HepG2 (cell line): ENCODE results near the gene TUT7. TPM values are rescaled to one million over a fixed set of nuclear protein-coding genes. Genes with fewer than 3 reads are reported as not detected.

Experiments
- BRD4 ChIP-seq: sonication (generic); formaldehyde crosslinking; IDR thresholded peaks from 2 replicates; pipeline ENCODE4 v1.4.0; 2020; ENCODE audit warnings: missing genetic modification reagents
- CBFB ChIP-seq: sonication (generic); formaldehyde crosslinking; IDR thresholded peaks from 2 replicates; pipeline ENCODE4 v1.4.0; 2020; ENCODE audit warnings: missing genetic modification reagents
- FOXJ3 ChIP-seq: sonication (generic); formaldehyde crosslinking; IDR thresholded peaks from 2 replicates; pipeline ENCODE4 v1.4.0; 2020; ENCODE audit warnings: missing genetic modification reagents, mild to moderate bottlenecking, borderline replicate concordance
- FOXK2 ChIP-seq: fragments of 450-650 bp; IDR thresholded peaks from 2 replicates; pipeline ENCODE4 v1.6.1; 2016
- HDAC2 ChIP-seq: sonication (generic); formaldehyde crosslinking; IDR thresholded peaks from 2 replicates; pipeline ENCODE4 v1.4.0; 2020; ENCODE audit warnings: missing genetic modification reagents
- HNRNPLL ChIP-seq: fragments of 200-400 bp; formaldehyde crosslinking; IDR thresholded peaks from 2 replicates; pipeline ENCODE4 v1.6.1; 2017; ENCODE audit warnings: mild to moderate bottlenecking, low read depth, low read length; ENCODE audit not compliant: poor library complexity, severe bottlenecking
- IKZF1 ChIP-seq: fragments of 450-650 bp; IDR thresholded peaks from 2 replicates; pipeline ENCODE4 v1.7.1; 2016
- KLF11 ChIP-seq: IDR thresholded peaks from 2 replicates; pipeline ENCODE4 v1.6.1; 2016; ENCODE audit warnings: missing compliant biosample characterization
- KMT2A ChIP-seq: sonication (generic); formaldehyde crosslinking; IDR thresholded peaks from 2 replicates; pipeline ENCODE4 v1.4.0; 2020; ENCODE audit warnings: missing genetic modification reagents
- NCOR1 ChIP-seq: fragments of 200-600 bp; sonication (generic); IDR thresholded peaks from 2 replicates; pipeline ENCODE4 v1.7.0; 2017; ENCODE audit warnings: antibody characterized with exemption, low read length, borderline replicate concordance
- NFIC ChIP-seq: IDR thresholded peaks from 2 replicates; pipeline ENCODE4 v1.6.1; 2012; ENCODE audit warnings: mild to moderate bottlenecking, low read length, inconsistent platforms
- PLSCR1 ChIP-seq: sonication (generic); formaldehyde crosslinking; IDR thresholded peaks from 2 replicates; pipeline ENCODE4 v1.5.0; 2020; ENCODE audit warnings: missing genetic modification reagents, mild to moderate bottlenecking, borderline replicate concordance
- RCOR2 ChIP-seq: IDR thresholded peaks from 2 replicates; pipeline ENCODE4 v1.6.1; 2016; ENCODE audit warnings: missing biosample characterization, missing genetic modification reagents
- SP1 ChIP-seq, 2 experiments: fragments of 450-650 bp in 1 of 2; sonication (generic) in 1 of 2; formaldehyde crosslinking in 1 of 2; IDR thresholded peaks; 2 replicates each; pipeline versions ENCODE4 v1.4.0 to v1.6.1; 2016 to 2020; ENCODE audit warnings: missing genetic modification reagents in 1 of 2
- TAF15 ChIP-seq: fragments of 200-400 bp; formaldehyde crosslinking; IDR thresholded peaks from one replicate; pipeline ENCODE4 v1.6.1; 2018; ENCODE audit warnings: mild to moderate bottlenecking, low read depth, low read length; ENCODE audit not compliant: poor library complexity, severe bottlenecking
- TBP ChIP-seq: sonication (generic); formaldehyde crosslinking; IDR thresholded peaks from 2 replicates; pipeline ENCODE4 v1.5.0; 2020; ENCODE audit warnings: missing genetic modification reagents
- TRIM24 ChIP-seq: sonication (generic); formaldehyde crosslinking; IDR thresholded peaks from 2 replicates; pipeline ENCODE4 v1.8.0; 2022; ENCODE audit warnings: mild to moderate bottlenecking, missing genetic modification reagents
- ZNF10 ChIP-seq: sonication (generic); formaldehyde crosslinking; IDR thresholded peaks from 2 replicates; pipeline ENCODE4 v1.4.0; 2020; ENCODE audit warnings: mild to moderate bottlenecking, low read depth, missing genetic modification reagents, borderline replicate concordance
- ZNF317 ChIP-seq: sonication (generic); formaldehyde crosslinking; IDR thresholded peaks from 2 replicates; pipeline ENCODE4 v1.5.0; 2020; ENCODE audit warnings: mild to moderate bottlenecking, missing genetic modification reagents
- ZNF484 ChIP-seq: sonication (generic); formaldehyde crosslinking; IDR thresholded peaks from 2 replicates; pipeline ENCODE4 v1.5.1; 2020; ENCODE audit warnings: mild to moderate bottlenecking, low read depth, missing genetic modification reagents, borderline replicate concordance
- ZNF768 ChIP-seq: sonication (generic); formaldehyde crosslinking; IDR thresholded peaks from 2 replicates; pipeline ENCODE4 v1.4.0; 2020; ENCODE audit warnings: missing genetic modification reagents
- ZSCAN30 ChIP-seq: sonication (generic); formaldehyde crosslinking; IDR thresholded peaks from 2 replicates; pipeline ENCODE4 v1.5.0; 2020; ENCODE audit warnings: mild to moderate bottlenecking, missing genetic modification reagents
- ZSCAN9 ChIP-seq: IDR thresholded peaks from 2 replicates; pipeline ENCODE4 v1.6.1; 2016; ENCODE audit warnings: borderline replicate concordance
- polyA plus RNA-seq, 8 experiments: library from polyadenylated mRNA; depleted of rRNA in 3 of 8; stranded (reverse) in 7 of 8; unstranded in 1 of 8; fragments of >200 nt; fragmentation: Illumina TruSeq in 4 of 8; extraction: Trizol in 4 of 8; gene quantifications; 2 replicates each; pipeline versions ENCODE4 v1.2.1 to v1.2.3, GENCODE V29; 2011 to 2016; ENCODE audit warnings: low read depth in 4 of 8, missing spikeins in 1 of 8, mixed read lengths in 1 of 8; ENCODE audit not compliant: insufficient read depth in 1 of 8
- total RNA-seq, 5 experiments: library from RNA; depleted of rRNA; stranded (reverse); fragments of >200 nt; fragmentation: Illumina TruSeq; extraction: Trizol; gene quantifications; 2 replicates each; pipeline ENCODE4 v1.2.3, GENCODE V29; 2016; ENCODE audit warnings: low read depth in 1 of 5
- TF ChIP-seq, protein P1 (sequence below): sonication (generic); formaldehyde crosslinking; IDR thresholded peaks from 2 replicates; pipeline ENCODE4; 2020; ENCODE audit warnings: missing genetic modification reagents, mild to moderate bottlenecking, borderline replicate concordance
- TF ChIP-seq, protein P2 (sequence below): fragments of 450-650 bp; IDR thresholded peaks from 2 replicates; pipeline ENCODE4 v1.6.1; 2017; ENCODE audit warnings: mild to moderate bottlenecking

Gene TUT7
- total and polyA plus RNA-seq, 2 of the 13 experiments (the other 11 are each of a cell fraction or from before 2014, with no cell fraction given), result 12.0 to 19.4 TPM

DNA sequence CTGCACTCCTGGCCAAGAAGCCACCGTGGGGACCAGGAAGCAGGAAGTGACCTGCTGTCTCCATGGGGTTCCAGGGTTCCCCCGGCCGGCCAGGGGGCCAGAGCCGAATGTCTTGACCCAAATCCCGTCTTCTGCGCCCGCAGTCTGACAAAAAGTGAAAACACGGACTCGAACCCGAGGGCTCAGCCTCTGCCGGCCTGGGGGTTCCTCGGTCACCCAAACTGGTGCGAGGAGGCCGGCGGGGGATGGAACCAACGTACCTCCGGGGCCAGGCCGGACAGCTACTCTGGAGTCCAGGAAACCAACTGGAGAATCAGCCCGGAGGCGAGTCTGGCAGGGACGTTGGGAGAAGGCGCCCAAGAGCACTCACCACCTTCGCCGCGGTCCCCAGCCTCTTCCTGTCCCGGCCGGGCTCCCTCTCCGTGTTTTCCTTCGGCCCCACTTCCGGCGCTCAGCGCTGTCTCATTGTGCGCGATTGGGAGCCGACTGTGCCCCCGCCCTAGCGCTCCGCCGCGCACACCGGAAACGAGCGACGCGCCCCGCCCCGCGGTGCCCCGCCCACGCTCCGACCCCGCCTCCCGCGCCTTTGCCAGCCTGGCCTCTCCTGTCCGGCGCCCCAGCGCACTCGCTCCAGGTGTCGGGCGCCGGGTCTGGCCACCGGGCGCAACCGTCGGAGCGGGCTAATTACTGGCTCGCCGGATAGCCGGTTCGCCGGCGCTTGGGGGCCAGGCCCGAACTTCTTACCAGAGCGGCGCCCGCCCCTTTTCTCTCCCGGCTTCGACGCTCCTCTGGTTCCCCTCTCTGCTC is at the start of gene TUT7 (continued):
- TF ChIP-seq, protein P1, sequence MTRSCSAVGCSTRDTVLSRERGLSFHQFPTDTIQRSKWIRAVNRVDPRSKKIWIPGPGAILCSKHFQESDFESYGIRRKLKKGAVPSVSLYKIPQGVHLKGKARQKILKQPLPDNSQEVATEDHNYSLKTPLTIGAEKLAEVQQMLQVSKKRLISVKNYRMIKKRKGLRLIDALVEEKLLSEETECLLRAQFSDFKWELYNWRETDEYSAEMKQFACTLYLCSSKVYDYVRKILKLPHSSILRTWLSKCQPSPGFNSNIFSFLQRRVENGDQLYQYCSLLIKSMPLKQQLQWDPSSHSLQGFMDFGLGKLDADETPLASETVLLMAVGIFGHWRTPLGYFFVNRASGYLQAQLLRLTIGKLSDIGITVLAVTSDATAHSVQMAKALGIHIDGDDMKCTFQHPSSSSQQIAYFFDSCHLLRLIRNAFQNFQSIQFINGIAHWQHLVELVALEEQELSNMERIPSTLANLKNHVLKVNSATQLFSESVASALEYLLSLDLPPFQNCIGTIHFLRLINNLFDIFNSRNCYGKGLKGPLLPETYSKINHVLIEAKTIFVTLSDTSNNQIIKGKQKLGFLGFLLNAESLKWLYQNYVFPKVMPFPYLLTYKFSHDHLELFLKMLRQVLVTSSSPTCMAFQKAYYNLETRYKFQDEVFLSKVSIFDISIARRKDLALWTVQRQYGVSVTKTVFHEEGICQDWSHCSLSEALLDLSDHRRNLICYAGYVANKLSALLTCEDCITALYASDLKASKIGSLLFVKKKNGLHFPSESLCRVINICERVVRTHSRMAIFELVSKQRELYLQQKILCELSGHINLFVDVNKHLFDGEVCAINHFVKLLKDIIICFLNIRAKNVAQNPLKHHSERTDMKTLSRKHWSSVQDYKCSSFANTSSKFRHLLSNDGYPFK (CRISPR knock-in tag), result peak; percentile 78; the same call in 1 of the 2 replicates
- peak; percentile 32; the same call in 1 of the 2 replicates for TF ChIP-seq NCOR1
- peak; percentile 48 for TF ChIP-seq TAF15
- no peak for TF ChIP-seq SP1 (IDR thresholded peaks at IDR 0.05)
- peak; percentile 94 for TF ChIP-seq SP1 (CRISPR knock-in tag; IDR thresholded peaks at IDR 0.05)
- TF ChIP-seq ZSCAN30 (CRISPR knock-in tag), result no peak
- TF ChIP-seq NFIC, result no peak
- TF ChIP-seq ZNF317, result no peak; the same call in none of the 2 replicates
- no peak for TF ChIP-seq TBP (CRISPR knock-in tag)
- TF ChIP-seq HNRNPLL, result peak; percentile 91
- TF ChIP-seq ZNF768 (CRISPR knock-in tag), result peak; percentile 37; the same call in 1 of the 2 replicates
- TF ChIP-seq CBFB (CRISPR knock-in tag), result 0 out of 2 replicates have a peak, but pooled peaks have one; percentile 30
- TF ChIP-seq FOXJ3 (CRISPR knock-in tag), result 0 out of 2 replicates have a peak, but pooled peaks have one; percentile 20
- no peak for TF ChIP-seq TRIM24 (CRISPR knock-in tag)
- no peak for TF ChIP-seq ZNF484 (CRISPR knock-in tag)
- TF ChIP-seq, protein P2, sequence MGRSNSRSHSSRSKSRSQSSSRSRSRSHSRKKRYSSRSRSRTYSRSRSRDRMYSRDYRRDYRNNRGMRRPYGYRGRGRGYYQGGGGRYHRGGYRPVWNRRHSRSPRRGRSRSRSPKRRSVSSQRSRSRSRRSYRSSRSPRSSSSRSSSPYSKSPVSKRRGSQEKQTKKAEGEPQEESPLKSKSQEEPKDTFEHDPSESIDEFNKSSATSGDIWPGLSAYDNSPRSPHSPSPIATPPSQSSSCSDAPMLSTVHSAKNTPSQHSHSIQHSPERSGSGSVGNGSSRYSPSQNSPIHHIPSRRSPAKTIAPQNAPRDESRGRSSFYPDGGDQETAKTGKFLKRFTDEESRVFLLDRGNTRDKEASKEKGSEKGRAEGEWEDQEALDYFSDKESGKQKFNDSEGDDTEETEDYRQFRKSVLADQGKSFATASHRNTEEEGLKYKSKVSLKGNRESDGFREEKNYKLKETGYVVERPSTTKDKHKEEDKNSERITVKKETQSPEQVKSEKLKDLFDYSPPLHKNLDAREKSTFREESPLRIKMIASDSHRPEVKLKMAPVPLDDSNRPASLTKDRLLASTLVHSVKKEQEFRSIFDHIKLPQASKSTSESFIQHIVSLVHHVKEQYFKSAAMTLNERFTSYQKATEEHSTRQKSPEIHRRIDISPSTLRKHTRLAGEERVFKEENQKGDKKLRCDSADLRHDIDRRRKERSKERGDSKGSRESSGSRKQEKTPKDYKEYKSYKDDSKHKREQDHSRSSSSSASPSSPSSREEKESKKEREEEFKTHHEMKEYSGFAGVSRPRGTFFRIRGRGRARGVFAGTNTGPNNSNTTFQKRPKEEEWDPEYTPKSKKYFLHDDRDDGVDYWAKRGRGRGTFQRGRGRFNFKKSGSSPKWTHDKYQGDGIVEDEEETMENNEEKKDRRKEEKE, result no peak
- peak; percentile 58 for TF ChIP-seq HDAC2 (CRISPR knock-in tag)
- peak; percentile 63 for TF ChIP-seq BRD4 (CRISPR knock-in tag)
- no peak for TF ChIP-seq ZNF10 (CRISPR knock-in tag)
- TF ChIP-seq PLSCR1 (CRISPR knock-in tag), result no peak
- TF ChIP-seq KLF11, result no peak
- peak; percentile 26; the same call in 1 of the 2 replicates for TF ChIP-seq FOXK2
- no peak for TF ChIP-seq IKZF1
- no peak; the same call in 1 of the 2 replicates for TF ChIP-seq RCOR2 (CRISPR knock-in tag)
- TF ChIP-seq ZSCAN9 (CRISPR knock-in tag), result no peak; the same call in 1 of the 2 replicates
- TF ChIP-seq KMT2A (CRISPR knock-in tag), result peak; percentile 91
